GM21786 (cell line): ENCODE data around the gene IAH1.

Experiments used
- ATAC-seq: cut with Tn5 transposase; IDR thresholded peaks from one replicate; pipeline ENCODE4 v1.9.1; 2021; ENCODE audit not compliant: unreplicated experiment

The IAH1 gene

GRCh38 chr2:9474361-9475057, at the start of gene IAH1:
Gene IAH1, plus strand, starts transcription at chr2:9474551. Its CDS starts 16 bp downstream, at chr2:9474567.
- peak; percentile 78 for ATAC-seq

- no peak for ATAC-seq
Measured at GRCh38 chr2:9428965-9429577, 45.3 kb upstream of the IAH1 start.

DNA sequence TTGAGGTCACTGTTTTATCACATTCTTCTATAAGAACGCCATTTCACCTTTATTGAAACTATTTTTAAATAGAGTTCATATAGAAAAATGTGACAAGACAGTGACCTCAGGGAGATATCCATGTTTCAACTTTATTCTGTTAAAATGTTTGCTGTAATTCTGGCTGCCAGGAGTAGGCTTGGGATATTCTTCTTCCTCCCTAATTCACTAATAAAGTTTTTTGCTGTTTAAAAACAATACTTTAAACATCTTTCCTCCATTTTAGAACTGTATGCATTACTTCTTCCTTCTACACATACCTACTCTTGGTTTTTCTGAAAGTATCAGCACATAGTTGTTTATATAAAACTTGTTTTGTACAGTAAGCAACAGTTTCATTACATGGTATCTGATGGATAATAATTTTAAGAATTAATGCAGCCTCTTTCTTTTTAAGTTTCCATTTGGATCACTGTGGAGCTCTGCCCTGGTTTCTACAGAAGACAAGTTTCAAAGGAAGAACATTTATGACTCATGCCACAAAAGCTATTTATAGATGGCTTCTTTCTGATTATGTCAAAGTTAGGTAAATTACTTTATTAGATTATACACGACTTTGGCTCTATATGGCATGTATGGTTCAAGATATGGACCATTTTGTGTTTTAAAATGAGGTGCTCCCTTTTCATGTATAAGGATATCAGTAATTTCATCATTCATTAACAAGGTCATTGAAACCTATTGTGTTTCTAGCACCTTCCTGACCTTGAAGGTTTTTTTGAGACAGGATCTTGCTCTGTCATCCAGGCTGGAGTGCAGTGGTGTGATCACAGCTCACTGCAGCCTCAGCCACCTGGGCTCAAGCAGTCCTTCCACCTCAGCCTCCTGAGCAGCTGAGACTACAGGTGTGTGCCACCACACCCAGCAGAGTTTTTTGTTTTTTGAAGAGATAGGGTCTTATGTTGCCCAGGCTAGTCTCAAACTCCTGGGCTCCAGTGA, 43.7 kb upstream of the IAH1 start:
- ATAC-seq: no peak

- no peak for ATAC-seq
Measured at GRCh38 chr2:9434489-9434888, 39.9 kb upstream of the IAH1 start.

DNA sequence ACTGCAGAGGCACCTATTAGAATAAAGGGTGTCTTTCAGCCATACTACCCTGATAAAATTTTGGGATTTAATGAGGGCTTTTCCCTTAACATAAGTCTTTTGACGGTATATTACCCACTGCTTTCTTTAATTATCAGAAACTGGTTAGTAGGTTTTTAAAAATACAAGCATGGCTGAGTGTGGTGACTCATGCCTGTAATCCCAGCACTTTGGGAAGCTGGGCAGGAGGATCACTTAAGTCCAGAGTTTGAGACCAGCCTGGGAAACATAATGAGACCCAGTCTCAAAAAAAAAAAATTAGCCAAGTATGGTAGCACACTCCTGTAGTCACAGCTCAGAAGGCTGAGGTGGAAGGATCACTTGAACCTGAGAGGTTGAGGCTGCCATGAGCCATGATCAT, 34.8 kb upstream of the IAH1 start:
- no peak for ATAC-seq

GRCh38 chr2:9440058-9440727, 34.2 kb upstream of the IAH1 start:
- ATAC-seq: no peak

GRCh38 chr2:9441556-9441955, 32.8 kb upstream of the IAH1 start:
- no peak for ATAC-seq

GRCh38 chr2:9443526-9443925, 30.8 kb upstream of the IAH1 start:
- ATAC-seq: no peak

DNA sequence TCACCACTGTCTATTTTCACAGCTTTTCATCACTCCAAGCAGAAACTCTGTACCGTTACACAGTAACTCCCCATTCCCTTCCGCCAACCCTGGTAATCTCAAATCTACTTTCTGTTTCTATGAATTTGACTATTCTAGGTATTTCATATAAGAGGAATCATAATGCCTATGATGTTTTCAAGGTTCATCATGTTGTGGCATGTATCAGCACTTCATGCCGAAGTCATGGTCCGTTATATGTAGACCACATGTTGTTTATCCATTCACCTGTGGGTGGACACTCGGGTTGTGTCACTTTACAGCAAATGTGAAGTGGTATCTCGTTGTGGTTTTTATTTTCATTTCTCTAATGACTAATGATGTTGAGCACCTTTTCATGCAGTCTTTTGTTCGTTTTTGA, 29.3 kb upstream of the IAH1 start:
- ATAC-seq: no peak

GRCh38 chr2:9451231-9451630, 23.1 kb upstream of the IAH1 start:
- no peak for ATAC-seq

GRCh38 chr2:9460441-9461017, 13.8 kb upstream of the IAH1 start:
- ATAC-seq: no peak

GRCh38 chr2:9461079-9461478, 13.3 kb upstream of the IAH1 start:
- ATAC-seq: no peak

DNA sequence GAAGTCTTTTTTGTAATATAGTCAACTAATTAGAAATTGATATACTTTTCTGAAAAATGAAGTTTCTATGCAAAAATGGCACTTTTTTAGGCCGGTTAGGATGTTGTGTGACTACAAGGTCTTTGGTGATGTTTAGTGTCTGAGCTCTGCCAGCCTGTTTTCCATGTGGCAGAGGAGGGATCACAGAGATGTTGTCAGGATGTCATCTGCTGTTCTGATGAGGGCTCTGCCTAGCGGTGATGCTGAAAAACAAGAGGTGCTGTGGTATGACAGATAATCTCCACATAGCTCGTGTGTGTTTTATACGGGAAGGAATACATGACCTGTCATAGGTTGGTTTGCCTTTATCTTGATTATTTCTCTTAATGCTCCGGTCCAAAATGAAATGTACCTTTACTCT, 12.0 kb upstream of the IAH1 start:
- ATAC-seq: no peak

GRCh38 chr2:9462886-9463697, 11.3 kb upstream of the IAH1 start:
- no peak for ATAC-seq

- ATAC-seq: no peak
Measured at GRCh38 chr2:9463698-9464034, 10.7 kb upstream of the IAH1 start.

DNA sequence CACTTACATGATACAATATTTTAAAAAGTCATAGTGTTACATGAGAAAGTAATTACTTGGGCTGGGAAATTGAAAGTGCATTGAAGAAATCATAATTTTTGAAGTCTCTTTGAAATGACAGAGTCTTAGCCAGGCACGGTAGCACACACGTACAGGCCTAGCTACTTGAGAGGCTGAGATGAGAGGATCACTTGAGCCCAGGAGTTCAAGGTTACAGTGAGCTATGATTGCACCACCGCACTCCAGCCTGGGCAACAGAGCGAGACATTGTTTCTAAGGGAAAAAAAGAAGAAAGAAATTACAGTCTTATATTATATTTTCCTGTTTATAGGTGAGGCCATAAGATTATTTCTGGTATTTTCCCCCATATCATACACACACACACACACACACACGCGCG, 9.2 kb upstream of the IAH1 start:
- no peak for ATAC-seq

- ATAC-seq: no peak
Measured at GRCh38 chr2:9466147-9466683, 8.1 kb upstream of the IAH1 start.

DNA sequence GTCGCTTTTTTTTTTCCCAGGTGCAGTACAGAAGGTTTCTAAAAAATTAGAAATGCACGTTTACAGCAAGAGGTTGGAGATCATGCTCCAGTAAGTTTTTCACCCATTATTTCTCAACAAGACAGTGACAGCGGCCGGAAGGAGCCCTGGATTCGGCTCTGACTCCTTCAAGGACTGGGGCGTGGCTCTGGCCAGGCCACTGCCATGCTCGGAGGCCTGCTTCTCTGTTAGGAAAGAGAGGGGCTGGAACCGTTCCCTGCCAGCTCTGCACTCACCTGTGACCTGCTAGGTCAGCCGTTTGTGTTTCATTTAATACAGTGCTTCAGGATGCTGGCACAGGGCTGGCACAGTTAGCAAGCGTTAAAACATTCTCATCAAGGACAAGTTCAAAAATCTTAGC, 6.7 kb upstream of the IAH1 start:
- ATAC-seq: no peak

DNA sequence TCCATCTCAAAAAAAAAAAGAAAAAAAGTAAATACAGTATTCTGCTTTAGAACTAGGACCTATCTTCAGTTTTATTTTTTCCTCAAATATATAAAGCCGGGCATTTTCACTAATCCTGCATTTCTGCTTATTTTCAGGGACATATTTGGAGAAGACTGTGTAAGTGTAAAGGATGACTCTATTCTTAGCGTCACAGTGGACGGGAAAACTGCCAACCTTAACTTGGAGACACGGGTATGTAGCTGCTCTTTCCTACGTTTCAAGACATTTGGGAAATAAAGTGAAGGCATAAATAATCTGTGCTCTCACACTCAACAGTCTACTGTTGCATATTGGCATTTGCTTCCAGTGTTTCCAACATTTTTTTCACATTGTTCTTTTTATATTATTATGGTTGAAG, 3.1 kb upstream of the IAH1 start:
- ATAC-seq: no peak

DNA sequence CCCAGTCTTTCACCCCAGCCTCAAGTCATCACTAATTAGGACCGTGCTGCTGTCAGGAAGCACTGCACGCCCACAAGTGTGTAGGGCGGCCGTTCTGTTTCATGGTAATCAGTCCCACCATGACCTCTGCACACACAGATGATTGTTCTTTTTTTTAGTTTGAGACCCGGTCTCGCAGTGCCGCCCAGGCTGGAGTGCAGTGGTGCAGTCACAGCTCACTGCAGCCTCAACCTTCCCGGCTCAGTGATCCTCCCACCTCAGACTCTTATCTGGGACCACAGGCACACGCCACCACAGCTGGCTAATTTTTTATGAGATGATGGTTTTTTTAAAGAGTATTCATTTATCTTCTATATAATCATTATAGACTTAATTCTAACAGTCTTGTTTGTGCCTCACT, 1.8 kb upstream of the IAH1 start:
- no peak for ATAC-seq
